ENCODE data around the gene NAIF1.

NAIF1 gene

DNA sequence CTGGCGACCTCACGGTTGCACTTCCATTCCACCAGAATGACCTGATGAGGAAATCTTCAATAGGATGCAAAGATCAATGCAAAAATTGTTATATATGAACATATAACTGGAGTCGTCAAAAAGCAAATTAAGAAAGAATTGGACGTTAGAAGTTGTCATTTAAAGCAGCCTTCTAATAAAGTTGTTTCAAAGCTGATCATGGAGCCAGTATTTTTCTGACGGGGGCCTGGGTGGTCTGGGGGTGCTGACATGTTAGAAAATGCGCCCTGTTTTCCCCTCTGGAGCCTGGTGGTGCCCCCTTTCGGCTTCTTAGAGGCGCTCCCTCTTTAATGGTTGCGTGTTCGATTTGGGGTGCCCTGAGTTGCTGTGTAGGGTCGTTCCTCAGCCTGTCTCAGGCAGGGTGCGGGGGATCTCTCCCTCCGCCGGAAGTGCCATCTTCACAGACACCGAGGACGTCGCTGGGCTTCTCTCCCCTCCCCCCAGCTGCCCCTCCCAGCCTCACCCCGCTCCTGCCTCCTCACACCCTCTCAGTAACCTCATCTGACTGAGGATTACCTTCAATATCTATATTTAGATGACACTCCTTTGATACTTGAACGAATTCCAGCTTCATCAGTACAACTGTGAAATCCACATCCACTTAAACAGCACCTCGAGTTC lies 42.1 kb upstream of the NAIF1 start:
- TF ChIP-seq, protein P1, sequence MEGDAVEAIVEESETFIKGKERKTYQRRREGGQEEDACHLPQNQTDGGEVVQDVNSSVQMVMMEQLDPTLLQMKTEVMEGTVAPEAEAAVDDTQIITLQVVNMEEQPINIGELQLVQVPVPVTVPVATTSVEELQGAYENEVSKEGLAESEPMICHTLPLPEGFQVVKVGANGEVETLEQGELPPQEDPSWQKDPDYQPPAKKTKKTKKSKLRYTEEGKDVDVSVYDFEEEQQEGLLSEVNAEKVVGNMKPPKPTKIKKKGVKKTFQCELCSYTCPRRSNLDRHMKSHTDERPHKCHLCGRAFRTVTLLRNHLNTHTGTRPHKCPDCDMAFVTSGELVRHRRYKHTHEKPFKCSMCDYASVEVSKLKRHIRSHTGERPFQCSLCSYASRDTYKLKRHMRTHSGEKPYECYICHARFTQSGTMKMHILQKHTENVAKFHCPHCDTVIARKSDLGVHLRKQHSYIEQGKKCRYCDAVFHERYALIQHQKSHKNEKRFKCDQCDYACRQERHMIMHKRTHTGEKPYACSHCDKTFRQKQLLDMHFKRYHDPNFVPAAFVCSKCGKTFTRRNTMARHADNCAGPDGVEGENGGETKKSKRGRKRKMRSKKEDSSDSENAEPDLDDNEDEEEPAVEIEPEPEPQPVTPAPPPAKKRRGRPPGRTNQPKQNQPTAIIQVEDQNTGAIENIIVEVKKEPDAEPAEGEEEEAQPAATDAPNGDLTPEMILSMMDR (IDR thresholded peaks at IDR 0.05; ENCODE audit: control insufficient read depth, insufficient read depth, low read depth, low read length, missing control alignments), result no peak
- H3K4me3 ChIP-seq (ENCODE audit: control insufficient read depth, low read depth, low read length), result no peak overlapping the region

DNA sequence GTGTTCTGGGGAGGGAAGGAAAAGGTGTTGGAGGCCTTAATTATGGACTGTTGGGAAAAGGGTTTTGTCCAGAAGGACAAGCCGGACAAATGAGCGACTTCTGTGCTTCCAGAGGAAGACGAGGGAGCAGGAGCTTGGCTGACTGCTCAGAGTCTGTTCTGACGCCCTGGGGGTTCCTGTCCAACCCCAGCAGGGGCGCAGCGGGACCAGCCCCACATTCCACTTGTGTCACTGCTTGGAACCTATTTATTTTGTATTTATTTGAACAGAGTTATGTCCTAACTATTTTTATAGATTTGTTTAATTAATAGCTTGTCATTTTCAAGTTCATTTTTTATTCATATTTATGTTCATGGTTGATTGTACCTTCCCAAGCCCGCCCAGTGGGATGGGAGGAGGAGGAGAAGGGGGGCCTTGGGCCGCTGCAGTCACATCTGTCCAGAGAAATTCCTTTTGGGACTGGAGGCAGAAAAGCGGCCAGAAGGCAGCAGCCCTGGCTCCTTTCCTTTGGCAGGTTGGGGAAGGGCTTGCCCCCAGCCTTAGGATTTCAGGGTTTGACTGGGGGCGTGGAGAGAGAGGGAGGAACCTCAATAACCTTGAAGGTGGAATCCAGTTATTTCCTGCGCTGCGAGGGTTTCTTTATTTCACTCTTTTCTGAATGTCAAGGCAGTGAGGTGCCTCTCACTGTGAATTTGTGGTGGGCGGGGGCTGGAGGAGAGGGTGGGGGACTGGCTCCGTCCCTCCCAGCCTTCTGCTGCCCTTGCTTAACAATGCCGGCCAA lies 41.3 kb upstream of the NAIF1 start:
- TF ChIP-seq, protein P1 (IDR thresholded peaks at IDR 0.05; ENCODE audit: control insufficient read depth, insufficient read depth, low read depth, low read length, missing control alignments), result no peak

More for the DNA sequence above, 42.1 kb upstream of the NAIF1 start:
- DNase-seq (ENCODE audit: low read depth), result no peak

DNA sequence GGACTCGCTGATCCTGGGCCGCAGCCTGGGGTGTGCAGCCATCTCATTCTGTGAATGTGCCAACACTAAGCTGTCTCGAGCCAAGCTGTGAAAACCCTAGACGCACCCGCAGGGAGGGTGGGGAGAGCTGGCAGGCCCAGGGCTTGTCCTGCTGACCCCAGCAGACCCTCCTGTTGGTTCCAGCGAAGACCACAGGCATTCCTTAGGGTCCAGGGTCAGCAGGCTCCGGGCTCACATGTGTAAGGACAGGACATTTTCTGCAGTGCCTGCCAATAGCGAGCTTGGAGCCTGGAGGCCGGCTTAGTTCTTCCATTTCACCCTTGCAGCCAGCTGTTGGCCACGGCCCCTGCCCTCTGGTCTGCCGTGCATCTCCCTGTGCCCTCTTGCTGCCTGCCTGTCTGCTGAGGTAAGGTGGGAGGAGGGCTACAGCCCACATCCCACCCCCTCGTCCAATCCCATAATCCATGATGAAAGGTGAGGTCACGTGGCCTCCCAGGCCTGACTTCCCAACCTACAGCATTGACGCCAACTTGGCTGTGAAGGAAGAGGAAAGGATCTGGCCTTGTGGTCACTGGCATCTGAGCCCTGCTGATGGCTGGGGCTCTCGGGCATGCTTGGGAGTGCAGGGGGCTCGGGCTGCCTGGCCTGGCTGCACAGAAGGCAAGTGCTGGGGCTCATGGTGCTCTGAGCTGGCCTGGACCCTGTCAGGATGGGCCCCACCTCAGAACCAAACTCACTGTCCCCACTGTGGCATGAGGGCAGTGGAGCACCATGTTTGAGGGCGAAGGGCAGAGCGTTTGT lies 40.5 kb upstream of the NAIF1 start:
- TF ChIP-seq, protein P1 (IDR thresholded peaks at IDR 0.05; ENCODE audit: control insufficient read depth, insufficient read depth, low read depth, low read length, missing control alignments), result no peak
- no peak for DNase-seq (ENCODE audit: low read depth)
- H3K4me3 ChIP-seq (ENCODE audit: control insufficient read depth, low read depth, low read length), result no peak overlapping the region

More for the DNA sequence above, 41.3 kb upstream of the NAIF1 start:
- no peak for DNase-seq (ENCODE audit: low read depth)
- no peak overlapping the region for H3K4me3 ChIP-seq (ENCODE audit: control insufficient read depth, low read depth, low read length)

DNA sequence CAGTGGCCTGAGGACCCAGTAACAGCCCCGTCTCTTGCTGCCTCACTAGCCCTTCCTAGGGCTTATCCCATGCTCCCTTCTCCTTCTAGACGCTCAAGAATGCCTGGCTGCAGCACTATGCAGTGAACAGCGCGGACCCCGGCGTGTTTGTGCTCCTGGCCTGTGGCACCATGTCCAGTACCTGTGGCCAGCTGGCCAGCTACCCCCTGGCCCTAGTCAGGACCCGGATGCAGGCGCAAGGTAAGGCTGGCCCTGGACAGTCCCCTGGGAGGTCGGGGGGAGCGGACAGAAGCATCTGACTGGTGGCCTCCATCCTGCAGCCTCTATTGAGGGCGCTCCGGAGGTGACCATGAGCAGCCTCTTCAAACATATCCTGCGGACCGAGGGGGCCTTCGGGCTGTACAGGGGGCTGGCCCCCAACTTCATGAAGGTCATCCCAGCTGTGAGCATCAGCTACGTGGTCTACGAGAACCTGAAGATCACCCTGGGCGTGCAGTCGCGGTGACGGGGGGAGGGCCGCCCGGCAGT lies 39.9 kb upstream of the NAIF1 start:
- TF ChIP-seq, protein P1 (IDR thresholded peaks at IDR 0.05; ENCODE audit: control insufficient read depth, insufficient read depth, low read depth, low read length, missing control alignments), result no peak
- no peak for DNase-seq (ENCODE audit: low read depth)
- no peak overlapping the region for H3K4me3 ChIP-seq (ENCODE audit: control insufficient read depth, low read depth, low read length)

DNA sequence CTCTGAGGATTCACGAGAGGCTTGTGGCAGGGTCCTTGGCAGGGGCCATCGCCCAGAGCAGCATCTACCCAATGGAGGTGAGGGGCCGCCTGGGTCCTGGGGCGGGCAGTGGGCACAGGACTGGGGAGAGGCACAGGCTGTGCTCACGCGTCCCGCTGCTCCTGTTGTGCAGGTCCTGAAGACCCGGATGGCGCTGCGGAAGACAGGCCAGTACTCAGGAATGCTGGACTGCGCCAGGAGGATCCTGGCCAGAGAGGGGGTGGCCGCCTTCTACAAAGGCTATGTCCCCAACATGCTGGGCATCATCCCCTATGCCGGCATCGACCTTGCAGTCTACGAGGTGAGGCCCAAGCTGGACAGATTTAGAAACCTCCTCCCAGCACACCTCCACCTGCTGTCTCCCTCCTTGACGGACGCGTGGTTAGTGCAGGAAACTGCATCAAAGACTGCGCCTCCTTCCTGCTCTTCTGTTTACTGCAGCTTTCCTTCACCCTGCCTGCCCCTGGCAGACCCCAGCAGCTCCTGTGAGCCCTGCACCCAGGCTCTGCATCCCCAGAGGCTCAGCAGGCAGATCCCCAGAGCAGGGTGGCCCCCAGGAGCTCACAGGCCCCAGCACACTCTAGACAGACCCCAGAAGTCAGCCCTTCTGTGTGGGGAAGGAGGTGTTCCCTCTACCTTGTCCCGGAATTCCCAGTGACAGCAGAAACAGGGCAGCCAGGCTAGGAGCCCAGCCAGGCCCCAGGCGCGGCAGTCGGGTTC lies 39.2 kb upstream of the NAIF1 start:
- H3K4me3 ChIP-seq (ENCODE audit: control insufficient read depth, low read depth, low read length), result no peak overlapping the region
- TF ChIP-seq, protein P1 (IDR thresholded peaks at IDR 0.05; ENCODE audit: control insufficient read depth, insufficient read depth, low read depth, low read length, missing control alignments), result no peak
- no peak for DNase-seq (ENCODE audit: low read depth)

All from AG09309 (cell line).